Endothelial cell of umbilical vein (primary cell): ENCODE measurements around the gene CDC42EP4. TPM values are rescaled to one million over a fixed set of nuclear protein-coding genes. Genes with fewer than 3 reads are reported as not detected.
"Not testable (repeated sequence)": the region's sequence is repeated elsewhere in the genome, so short reads cannot be mapped to it uniquely, and the experiment has no call there.

Source experiments
- BruUV-seq: library from RNA; stranded (reverse); fragments of 400-500 nt; replicated peaks from 2 replicates; lab custom pipeline; 2021; lab: Mats Ljungman, UMichigan
- CTCF ChIA-PET: fragments of 300-600, 350-600 bp; sonication (Branson Sonifier 250); formaldehyde crosslinking; loops from one replicate; lab custom pipeline; 2021; ENCODE audit warnings: antibody characterized with exemption, inconsistent platforms; lab: Charles Lee
- POLR2A ChIA-PET: fragments of 300-600, 350-600 bp; sonication (Branson Sonifier 250); formaldehyde crosslinking; loops from one replicate; lab custom pipeline; 2021; ENCODE audit warnings: antibody characterized with exemption, inconsistent platforms; lab: Charles Lee
- DNase-seq: peaks from one replicate; pipeline ENCODE4 v3.0.0-alpha.2; 2011; ENCODE audit warnings: low read depth, low spot score
- FAIRE-seq: peaks from 2 replicates; lab custom pipeline; 2011; peaks lifted over from hg19 to GRCh38; lab: Jason Lieb, UNC
- H2AFZ ChIP-seq: 2 replicates; pipeline ENCODE4 v1.6.0; 2012; ENCODE audit warnings: low read depth, low read length, control low read depth, inconsistent platforms
- H3K27ac ChIP-seq: 2 replicates; pipeline ENCODE4 v1.5.1; 2011; ENCODE audit warnings: low read depth, mild to moderate bottlenecking, control low read depth, low read length, moderate library complexity; ENCODE audit not compliant: insufficient read depth
- H3K27me3 ChIP-seq, 2 experiments: 2 replicates each; pipeline versions ENCODE4 v1.6.0 to v1.6.1; 2011; ENCODE audit warnings: low read length in 2 of 2, mixed read lengths in 1 of 2; ENCODE audit not compliant: control insufficient read depth in 2 of 2, insufficient read depth in 2 of 2
- H3K36me3 ChIP-seq, 2 experiments: 2 replicates in 1 of 2; 3 replicates in 1 of 2; pipeline ENCODE4 v1.5.1; 2011; ENCODE audit warnings: low read length in 2 of 2, mild to moderate bottlenecking in 1 of 2, moderate library complexity in 1 of 2; ENCODE audit not compliant: control insufficient read depth in 2 of 2, insufficient read depth in 2 of 2; ENCODE audit errors: extremely low read depth in 1 of 2
- H3K4me1 ChIP-seq: 3 replicates; pipeline ENCODE4 v1.5.1; 2011; ENCODE audit warnings: mild to moderate bottlenecking, low read length; ENCODE audit not compliant: control insufficient read depth, insufficient read depth; ENCODE audit errors: extremely low read depth
- H3K4me2 ChIP-seq: 2 replicates; pipeline ENCODE4 v1.6.1; 2011; ENCODE audit warnings: low read length, control low read depth, mixed read lengths; ENCODE audit not compliant: insufficient read depth
- H3K4me3 ChIP-seq, 3 experiments: fragments of 200-600 bp in 1 of 3; sonication (generic), shearing (Covaris generic) in 1 of 3; replicated peaks in 1 of 3; 2 replicates each; pipeline ENCODE4 v1.5.1; 2011 to 2016; ENCODE audit warnings: control low read depth in 3 of 3, low read length in 3 of 3, mild to moderate bottlenecking in 2 of 3, inconsistent platforms in 1 of 3, low read depth in 1 of 3, moderate library complexity in 1 of 3; ENCODE audit not compliant: insufficient read depth in 1 of 3
- H3K79me2 ChIP-seq: 2 replicates; pipeline ENCODE4 v1.6.0; 2012; ENCODE audit warnings: low read length, inconsistent platforms; ENCODE audit not compliant: control insufficient read depth, insufficient read depth
- H3K9ac ChIP-seq: replicated peaks from 2 replicates; pipeline ENCODE3; 2011; ENCODE audit warnings: low read length, control low read depth; ENCODE audit not compliant: insufficient read depth; ENCODE audit errors: extremely low read depth
- H3K9me1 ChIP-seq: replicated peaks from 3 replicates; pipeline ENCODE4 v1.6.0; 2011; ENCODE audit warnings: mild to moderate bottlenecking, low read length; ENCODE audit not compliant: control insufficient read depth, insufficient read depth; ENCODE audit errors: extremely low read depth
- H3K9me3 ChIP-seq: replicated peaks from 2 replicates; pipeline ENCODE4 v1.5.1; 2012; ENCODE audit warnings: low read length, inconsistent platforms; ENCODE audit not compliant: control insufficient read depth, insufficient read depth
- H4K20me1 ChIP-seq: replicated peaks from 2 replicates; pipeline ENCODE3; 2011; ENCODE audit warnings: mild to moderate bottlenecking, low read length; ENCODE audit not compliant: control insufficient read depth, insufficient read depth; ENCODE audit errors: extremely low read depth
- CTCF ChIP-seq, 2 donors: IDR thresholded peaks; 1 replicate in 1 of 2; 2 replicates in 1 of 2; pipeline ENCODE4 v1.5.1; 2011; ENCODE audit warnings: low read length in 2 of 2, mild to moderate bottlenecking in 2 of 2, moderate library complexity in 2 of 2, control low read depth in 1 of 2, inconsistent platforms in 1 of 2, low read depth in 1 of 2; ENCODE audit not compliant: insufficient read depth in 1 of 2; ENCODE audit errors: extremely low read depth in 1 of 2
- EZH2 ChIP-seq: IDR thresholded peaks from 2 replicates; pipeline ENCODE4 v1.6.1; 2012; ENCODE audit warnings: borderline replicate concordance, low read depth, mild to moderate bottlenecking, moderate library complexity, low read length, inconsistent platforms; ENCODE audit not compliant: severe bottlenecking
- FOS ChIP-seq: IDR thresholded peaks from 2 replicates; pipeline ENCODE4 v1.6.1; 2011; ENCODE audit warnings: mild to moderate bottlenecking, low read length, moderate library complexity, borderline replicate concordance; ENCODE audit not compliant: insufficient read depth
- GATA2 ChIP-seq: IDR thresholded peaks from 2 replicates; pipeline ENCODE4 v1.7.0; 2011; ENCODE audit warnings: low read depth, mild to moderate bottlenecking, moderate library complexity, mixed read lengths, low read length; ENCODE audit not compliant: insufficient read length, insufficient read depth
- JUN ChIP-seq: IDR thresholded peaks from 2 replicates; pipeline ENCODE4 v1.6.1; 2011; ENCODE audit warnings: borderline replicate concordance, low read depth; ENCODE audit not compliant: insufficient read length, insufficient read depth
- MAX ChIP-seq: IDR thresholded peaks from 2 replicates; pipeline ENCODE4 v1.6.1; 2011; ENCODE audit not compliant: insufficient read depth, insufficient read length
- MYC ChIP-seq: IDR thresholded peaks from one replicate; pipeline ENCODE4 v1.6.1; 2011; ENCODE audit warnings: mild to moderate bottlenecking, low read depth, low read length
- POLR2A ChIP-seq: IDR thresholded peaks from 2 replicates; pipeline ENCODE4 v1.6.1; 2012; ENCODE audit warnings: low read depth, mild to moderate bottlenecking, control low read depth, low read length
- POLR2AphosphoS5 ChIP-seq: IDR thresholded peaks from 2 replicates; pipeline ENCODE4 v1.6.1; 2012; ENCODE audit warnings: low read depth, mild to moderate bottlenecking, control low read depth, low read length, moderate library complexity; ENCODE audit not compliant: insufficient read depth
- dilution Hi-C: fragments of 300-500 bp; cut with MboI; formaldehyde crosslinking; loops from one replicate; pipeline ENCODE4 v1.15.0; 2019; ENCODE audit warnings: low sequenced_read_pairs; ENCODE audit not compliant: extremely low pct_ligation_motif_present
- intact Hi-C: fragments of 100-400 bp; cut with micrococcal nuclease; formaldehyde crosslinking; loops from one replicate; pipeline ENCODE4 v1.10.0; 2022
- polyA plus RNA-seq, 4 experiments: library from polyadenylated mRNA; depleted of rRNA in 3 of 4; stranded (reverse) in 3 of 4; unstranded in 1 of 4; fragments of >200 nt; gene quantifications; 2 replicates each; pipeline versions ENCODE4 v1.2.1 to v1.2.3, GENCODE V29; 2011 to 2012; ENCODE audit warnings: missing spikeins in 1 of 4
- total RNA-seq: library from RNA; stranded (reverse); gene quantifications from 2 replicates; pipeline ENCODE4 v1.2.3, GENCODE V29; 2021

The CDC42EP4 gene
- total and polyA plus RNA-seq, 2 donors (not counting 3 experiments of a cell fraction or from before 2014, with no cell fraction given), result 11.4 to 19.6 TPM

GRCh38 chr17:73313526-73314127 lies 1.8 kb upstream of the CDC42EP4 start:
- CTCF ChIA-PET, result interaction anchor here (1.1 to 3.8 kb wide), 3 partner anchors 29 to 586 kb away, joined by 3 to 16 read pairs (median 3); no protein-coding TSS in a partner anchor
- no TSS peak for BruUV-seq

GRCh38 chr17:73312887-73313286 lies 1.1 kb upstream of the CDC42EP4 start:
- H3K4me3 ChIP-seq, H3K27ac ChIP-seq, dilution Hi-C loops, POLR2A ChIA-PET, H3K9me1 ChIP-seq, H3K27me3 ChIP-seq, H2AFZ ChIP-seq, H4K20me1 ChIP-seq, DNase-seq, H3K9ac ChIP-seq, BruUV-seq, FAIRE-seq, H3K9me3 ChIP-seq, H3K36me3 ChIP-seq: not testable (repeated sequence)
- H3K4me2 ChIP-seq, result peak overlapping the region; percentile 76
- H3K79me2 ChIP-seq, result peaks cover 29% of the 10 kb centered on the region
- CTCF ChIA-PET, result interaction anchor here (0.8 to 6.5 kb wide), 3 partner anchors 29 to 116 kb away, joined by 3 to 70 read pairs (median 28); no protein-coding TSS in a partner anchor
- intact Hi-C loops, result loop anchor here (5.0 to 10.0 kb wide), 2 partner anchors 889 to 1432 kb away; partner anchors contain the start of genes NHERF1 and RPL38
- H3K4me1 ChIP-seq, result peaks cover 24% of the 10 kb centered on the region

More at GRCh38 chr17:73313526-73314127, 1.8 kb upstream of the CDC42EP4 start:
- Histone ChIP-seq H3K79me2 (peaks cover 22% of the 10 kb centered on the region), H3K9me3 (no peaks in the 10 kb centered on the region), H3K9me1 (no peaks in the 10 kb centered on the region), H3K36me3 (no peaks in the 10 kb centered on the region), H3K9ac (no peak overlapping the region), H3K4me2 (no peak overlapping the region), H3K4me3 (no peak overlapping the region), H4K20me1 (no peaks in the 10 kb centered on the region), H3K27me3 (peaks cover 2% of the 10 kb centered on the region in 2 experiments), H3K4me1 (peaks cover 17% of the 10 kb centered on the region), H2AFZ (no peak overlapping the region), H3K27ac (no peak overlapping the region)
- POLR2A ChIA-PET, result no interaction called here
- FAIRE-seq, result no peak
- TF ChIP-seq CTCF (IDR thresholded peaks at IDR 0.05; ENCODE audit: extremely low read depth in 1 of 2, insufficient read depth in 1 of 2, low read depth in 1 of 2, low read length in 2 of 2) (no peak), MAX (no peak), JUN (no peak), MYC (no peak), FOS (no peak), EZH2 (no peak), POLR2AphosphoS5 (no peak), POLR2A (no peak), GATA2 (no peak)
- DNase-seq, result no peak
- intact Hi-C loops, result loop anchor here (5.0 to 10.0 kb wide), 2 partner anchors 889 to 1431 kb away; partner anchors contain the start of genes NHERF1 and RPL38
- dilution Hi-C loops, result no loop called here
